Activated effector memory CD4-positive, alpha-beta T cell treated with Interleukin-2 at 50 U/mL for 16 hours (primary cell): ENCODE data around the gene JOSD1.

Source experiments
- DNase-seq: peaks from one replicate; pipeline ENCODE4 v3.0.0-alpha.2; 2020

Gene JOSD1

DNA sequence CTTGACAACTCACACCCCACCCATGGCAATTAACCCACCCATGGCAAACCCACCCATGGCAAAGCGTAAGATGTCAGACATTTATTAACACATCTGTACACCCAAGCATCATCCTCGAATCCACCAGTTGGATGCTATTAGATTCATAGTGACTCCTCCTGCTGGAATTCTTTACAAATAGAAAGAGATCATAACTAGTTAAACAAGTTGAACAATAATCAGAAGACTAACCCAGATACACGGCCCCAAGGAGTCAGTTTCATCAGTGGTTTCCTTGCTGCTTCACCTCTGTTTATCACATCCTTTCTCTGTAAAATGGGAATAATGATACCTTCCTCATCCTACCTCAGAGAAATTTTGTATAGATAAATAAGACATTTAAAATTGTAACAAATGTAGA lies 10.1 kb upstream of the JOSD1 start:
- DNase-seq = no peak

GRCh38 chr22:38710351-38710750 lies 9.6 kb upstream of the JOSD1 start:
- no peak for DNase-seq

- DNase-seq = no peak
These were observed 8.6 kb upstream of the JOSD1 start for GRCh38 chr22:38709306-38709705.

DNA sequence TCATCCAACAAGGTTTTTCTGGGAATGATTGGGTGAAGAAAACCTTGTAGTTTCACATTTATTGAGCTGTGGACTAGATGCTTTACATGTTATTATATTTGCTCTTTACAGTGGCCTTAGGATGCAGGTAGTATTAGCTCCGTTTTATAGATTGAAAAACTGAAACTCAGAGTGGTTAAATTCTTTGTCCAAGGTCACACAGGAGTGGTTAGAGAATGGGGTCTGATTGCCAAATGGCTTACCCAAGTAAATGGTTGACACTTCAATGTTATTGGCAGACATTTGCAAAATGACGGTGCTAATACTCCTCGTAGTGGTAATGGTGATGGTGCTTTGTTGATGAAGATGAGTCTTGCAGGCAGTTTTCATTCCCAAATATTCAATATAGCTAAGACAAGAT lies 7.2 kb upstream of the JOSD1 start:
- no peak for DNase-seq

GRCh38 chr22:38707346-38707745 lies 6.6 kb upstream of the JOSD1 start:
- DNase-seq = no peak

DNA sequence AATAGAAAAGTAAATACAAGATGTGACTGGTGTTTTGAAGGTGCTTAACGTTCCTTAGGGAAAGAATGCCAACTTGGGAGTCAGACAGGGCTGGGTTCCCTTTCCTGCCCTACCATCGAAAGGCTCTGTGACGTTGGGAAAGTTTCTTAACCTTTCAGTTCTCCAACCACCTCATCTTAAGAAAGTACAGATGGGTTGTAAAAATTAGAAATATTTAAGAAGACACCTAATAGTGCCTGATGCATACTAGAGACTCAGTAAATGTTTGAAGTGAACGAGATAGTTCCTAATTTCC lies 6.1 kb upstream of the JOSD1 start:
- no peak for DNase-seq

DNA sequence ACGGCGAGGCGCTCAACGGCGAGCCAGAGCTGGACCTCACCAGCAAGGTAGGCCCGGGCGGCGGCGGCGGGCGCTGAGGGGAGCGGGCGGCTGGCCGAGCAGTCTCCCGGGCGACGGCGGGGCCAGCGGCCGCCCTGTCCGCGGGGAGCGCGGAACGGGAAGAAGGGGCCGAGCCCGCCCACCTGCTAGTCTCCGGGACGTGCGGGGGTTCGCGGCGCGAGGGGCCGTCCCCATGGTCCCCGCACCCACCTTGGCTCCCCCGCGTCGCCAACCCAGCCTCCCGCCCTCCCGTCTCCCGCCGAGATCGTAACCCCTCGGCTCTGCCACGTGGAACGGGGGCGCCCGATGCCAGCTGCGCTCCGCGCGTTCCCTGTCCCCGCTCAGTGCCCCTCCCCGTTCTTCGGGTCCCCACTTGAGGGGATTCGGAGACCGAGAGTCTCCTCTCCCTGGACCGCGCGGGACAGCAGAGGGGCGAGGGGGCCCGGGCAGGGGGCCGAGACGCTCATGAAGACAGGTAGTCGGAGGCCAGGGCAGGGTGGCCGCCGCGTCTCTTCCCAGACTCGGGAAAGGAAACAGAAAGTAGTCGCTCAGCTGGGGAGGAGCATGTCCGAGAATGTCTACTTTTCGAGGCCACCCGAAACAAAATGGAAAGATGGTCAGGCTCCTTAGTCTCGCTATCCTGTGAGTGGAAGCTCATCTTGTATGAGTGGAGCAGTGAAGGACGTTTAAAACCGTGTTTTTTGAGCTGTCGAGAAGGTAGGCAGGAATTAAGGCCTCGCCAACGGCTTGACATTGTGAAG lies 5.6 kb upstream of the JOSD1 start:
- no peak for DNase-seq

GRCh38 chr22:38705235-38706100 lies 4.7 kb upstream of the JOSD1 start, which contains the start of gene GTPBP1:
Gene GTPBP1 (plus strand): TSS chr22:38705944. CDS start chr22:38705956, 12 bp downstream.
- DNase-seq = peak; percentile 94

DNA sequence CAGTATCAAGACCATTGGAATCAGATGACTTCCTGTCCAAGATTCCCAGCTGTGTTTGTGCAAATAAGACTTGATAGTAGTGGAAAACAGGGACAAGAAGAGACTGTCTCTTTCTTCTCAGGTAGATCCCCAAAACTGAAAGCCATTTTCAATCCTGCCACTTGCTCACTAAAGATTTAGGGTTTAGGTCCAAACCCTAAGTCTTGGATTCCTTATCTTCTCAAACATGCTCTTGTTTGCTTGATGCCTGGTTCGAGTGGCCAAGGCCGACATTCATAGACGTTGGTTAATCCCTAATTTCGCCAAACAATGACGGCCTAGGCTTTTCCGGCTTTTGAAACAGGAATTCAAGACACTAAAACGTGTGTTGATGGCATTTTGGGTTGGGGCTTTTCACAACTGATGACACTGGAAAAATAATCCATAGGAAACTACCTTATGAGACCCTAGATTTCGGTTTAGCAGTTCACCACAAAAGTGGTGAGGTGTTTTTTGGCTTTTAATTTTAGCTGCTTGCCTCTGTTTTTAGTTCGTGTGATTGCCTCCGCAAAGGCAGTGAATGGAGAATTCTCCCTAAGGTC lies 4.0 kb upstream of the JOSD1 start:
- no peak for DNase-seq

DNA sequence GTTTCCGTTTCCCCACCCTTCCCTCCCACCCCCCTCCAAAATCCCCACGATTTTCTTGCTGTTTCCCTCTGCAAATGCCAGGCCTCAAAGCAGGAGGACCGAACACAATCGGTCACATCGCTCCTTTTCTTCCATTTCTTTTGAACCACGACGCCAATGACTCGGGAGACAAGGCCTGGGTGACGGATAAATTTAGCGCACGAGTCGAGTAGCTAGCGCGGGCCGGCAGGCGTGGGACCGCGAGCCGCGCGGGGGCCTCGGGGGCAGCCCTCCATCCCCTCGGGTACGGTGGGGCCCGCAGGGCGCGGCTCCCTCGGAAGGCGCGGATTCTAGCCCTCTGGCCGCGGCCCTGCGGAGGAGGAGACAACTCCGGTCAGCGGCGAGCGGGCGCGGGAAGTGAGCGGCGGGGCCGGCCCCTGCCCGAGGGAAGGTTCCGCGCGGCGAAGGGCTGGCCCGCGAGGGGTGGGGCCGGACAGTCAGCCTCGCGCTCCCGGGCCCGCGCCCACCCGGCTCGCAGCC lies 414 bp downstream of the JOSD1 start:
- DNase-seq = no peak

- DNase-seq = no peak
These were observed 959 bp downstream of the JOSD1 start for GRCh38 chr22:38699784-38700183.

- no peak for DNase-seq
These were observed 1.6 kb downstream of the JOSD1 start for GRCh38 chr22:38699143-38699542.

DNA sequence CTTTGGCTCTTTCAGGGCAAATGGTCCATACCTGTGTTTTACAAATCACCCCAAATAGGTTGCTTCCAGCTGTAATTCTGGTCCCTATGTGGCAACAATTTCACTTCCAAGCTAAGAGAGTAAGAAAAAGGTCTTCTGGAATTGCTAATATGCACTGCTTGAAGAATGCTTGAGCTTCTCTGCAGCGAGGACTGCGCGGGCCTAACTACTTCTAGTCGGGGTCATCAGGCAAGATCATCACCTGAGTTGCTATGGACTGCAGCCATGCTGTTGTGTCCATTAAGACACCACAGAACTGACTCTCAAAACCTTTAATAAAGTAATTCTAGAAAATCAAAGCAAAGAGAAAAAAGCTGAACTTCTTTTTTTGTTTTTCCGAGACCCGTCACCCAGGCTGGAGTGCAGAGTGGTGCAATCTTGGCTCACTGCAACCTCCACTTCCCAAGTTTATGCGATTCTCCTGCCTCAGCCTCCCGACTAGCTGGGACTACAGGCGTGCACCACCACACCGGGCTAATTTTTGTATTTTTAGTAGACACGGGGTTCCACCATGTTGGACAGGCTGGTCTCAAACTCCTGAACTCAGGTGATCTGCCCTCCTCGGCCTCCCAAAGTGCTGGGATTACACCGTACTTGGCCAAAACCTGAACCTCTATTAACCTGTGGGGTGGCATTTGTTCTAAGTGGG lies 2.2 kb downstream of the JOSD1 start:
- no peak for DNase-seq

GRCh38 chr22:38697425-38698089 lies 3.2 kb downstream of the JOSD1 start:
- no peak for DNase-seq

- no peak for DNase-seq
These were observed 3.9 kb downstream of the JOSD1 start for GRCh38 chr22:38696606-38697424.

- DNase-seq = no peak
These were observed 5.8 kb downstream of the JOSD1 start for GRCh38 chr22:38694940-38695339.

DNA sequence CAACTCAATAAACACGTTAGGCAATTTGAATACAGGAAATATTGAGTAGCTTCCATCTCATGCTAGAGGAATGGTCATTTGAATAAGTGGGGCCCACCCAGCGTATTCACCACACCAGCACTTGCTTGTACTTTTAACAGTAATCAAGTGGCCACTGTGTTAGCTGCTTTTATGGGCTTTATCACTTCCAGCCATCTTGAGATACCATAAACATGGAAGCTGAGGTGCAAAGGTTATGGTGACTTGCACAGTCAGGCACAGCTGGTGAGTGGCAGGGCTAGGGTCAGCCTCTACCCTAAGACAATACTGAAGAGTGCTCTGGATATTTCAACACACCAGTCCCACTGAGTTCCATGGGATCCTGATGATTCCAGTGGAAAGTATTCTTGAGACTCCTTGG lies 6.7 kb downstream of the JOSD1 start:
- no peak for DNase-seq

- no peak for DNase-seq
These were observed 11.1 kb downstream of the JOSD1 start for GRCh38 chr22:38689651-38690050.

DNA sequence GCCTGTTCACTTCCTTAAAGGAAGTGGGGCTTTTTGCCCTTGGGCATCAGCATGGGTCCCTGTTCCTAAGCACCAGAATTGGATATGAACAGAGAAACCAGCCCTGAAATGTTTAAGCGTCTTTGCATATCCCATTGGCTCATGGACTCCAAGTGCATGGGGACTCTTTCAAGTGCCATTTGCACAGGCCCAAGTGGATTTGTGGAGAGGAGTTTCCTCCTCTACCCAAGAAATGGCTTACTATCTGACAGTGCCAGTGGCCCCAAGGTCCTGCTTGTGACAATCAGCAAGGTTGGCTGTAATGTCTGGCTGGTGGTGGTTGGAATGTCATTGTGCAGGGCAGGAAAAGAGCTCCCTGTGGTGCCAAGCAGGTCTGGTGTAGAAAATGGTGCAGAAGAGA lies 15.0 kb downstream of the JOSD1 start:
- DNase-seq = no peak

GRCh38 chr22:38684895-38685294 lies 15.8 kb downstream of the JOSD1 start:
- DNase-seq = no peak

GRCh38 chr22:38681582-38682335 lies 19.0 kb downstream of the JOSD1 start, which contains the start of gene TOMM22:
Gene TOMM22 (plus strand): TSS chr22:38681957. CDS start chr22:38681979, 22 bp downstream.
- DNase-seq = peak; percentile 78
